Measurements from ENCODE around the gene LFNG. TPM values are rescaled to one million over a fixed set of nuclear protein-coding genes. Genes with fewer than 3 reads are reported as not detected.

LFNG gene
- total RNA-seq, 1 experiment from 2014 or later = 20.0 TPM

DNA sequence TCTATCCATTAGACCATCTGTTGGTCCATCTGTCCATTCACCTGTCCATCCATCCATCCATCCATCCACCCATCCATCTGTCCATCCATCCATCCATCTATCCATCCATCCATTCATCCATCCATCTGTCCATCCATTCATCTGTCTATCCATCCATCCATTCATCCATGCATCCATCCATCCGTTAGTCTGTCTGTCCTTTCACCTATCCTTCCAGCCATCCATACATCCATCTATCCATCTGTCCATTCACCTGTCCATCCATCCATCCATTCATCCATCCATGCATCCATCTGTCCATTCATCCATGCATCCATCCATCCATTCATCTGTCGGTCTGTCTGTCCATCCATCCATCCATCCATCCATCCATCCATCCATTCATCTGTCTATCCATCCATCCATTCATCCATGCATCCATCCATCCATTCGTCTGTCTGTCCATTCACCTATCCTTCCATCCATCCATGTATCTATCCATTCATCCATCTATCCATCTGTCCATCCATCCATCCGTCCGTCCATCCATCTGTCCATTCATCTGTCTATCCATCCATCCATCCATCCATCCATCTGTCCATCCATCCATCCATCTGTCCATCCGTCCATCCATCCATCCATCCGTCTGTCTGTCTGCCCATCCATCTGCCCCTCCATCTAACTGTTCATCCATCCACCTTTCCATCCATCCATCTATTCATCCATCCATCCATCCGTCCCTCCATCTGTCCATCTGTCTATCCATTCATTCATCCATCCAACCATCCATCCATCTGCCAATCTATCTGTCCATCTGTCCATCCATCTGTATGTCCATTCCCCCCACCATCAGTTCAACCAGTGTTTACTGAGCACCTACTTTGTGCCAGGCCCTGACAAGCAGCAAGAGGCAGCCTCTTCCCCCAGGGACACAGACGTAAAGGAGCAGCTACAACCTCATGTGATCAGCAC lies 4.8 kb upstream of the LFNG start:
- no peak overlapping the region for H3K4me3 ChIP-seq (ENCODE audit: insufficient read depth, low read depth, low read length)
- no peak for DNase-seq
- no peaks in the 10 kb centered on the region for H3K36me3 ChIP-seq (replicated peaks; ENCODE audit: control insufficient read depth, insufficient read depth, low read length)
- peaks cover 10% of the 10 kb centered on the region for H3K27me3 ChIP-seq (ENCODE audit: control insufficient read depth, insufficient read depth, low read length)

DNA sequence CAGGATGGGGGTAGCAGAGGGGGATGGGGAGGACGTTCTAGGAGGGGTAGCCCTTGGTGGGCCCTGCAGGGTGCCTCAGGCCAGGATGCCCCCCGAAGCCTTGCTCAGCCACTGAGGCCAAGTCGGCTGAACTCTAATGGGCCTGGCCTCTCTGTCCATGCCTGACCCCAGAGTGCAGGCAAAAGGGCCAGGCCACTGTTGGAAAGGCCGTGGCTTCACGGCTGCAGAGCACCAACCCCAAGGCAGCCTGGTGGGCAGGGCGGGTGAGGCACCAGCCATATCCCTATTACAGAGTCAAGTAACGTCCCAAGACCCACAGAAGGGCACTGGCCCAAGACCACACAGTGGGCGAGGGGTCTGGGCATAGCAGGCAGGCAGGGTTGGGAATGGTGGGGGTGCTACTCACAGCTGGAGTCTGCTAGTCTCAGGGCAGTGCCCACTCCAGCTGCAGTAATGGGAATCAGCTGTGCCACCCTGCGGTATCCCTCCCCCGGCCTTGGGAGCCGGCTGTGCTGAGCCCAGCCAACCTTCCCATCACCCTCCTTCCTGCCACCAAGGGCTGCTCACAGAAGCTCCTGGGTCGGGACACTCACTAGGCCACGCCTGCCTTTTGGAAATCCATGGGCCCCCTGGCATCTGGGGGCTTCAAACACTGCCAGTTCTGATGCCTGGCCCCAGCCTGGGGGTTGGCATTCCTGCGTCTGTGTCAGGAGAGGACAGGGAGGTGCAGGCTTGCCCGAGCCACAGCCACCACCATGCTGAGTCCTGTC lies 4.0 kb upstream of the LFNG start:
- Histone ChIP-seq H3K36me3 (replicated peaks; ENCODE audit: control insufficient read depth, insufficient read depth, low read length) (no peaks in the 10 kb centered on the region), H3K4me3 (ENCODE audit: insufficient read depth, low read depth, low read length) (no peak overlapping the region), H3K27me3 (ENCODE audit: control insufficient read depth, insufficient read depth, low read length) (peaks cover 16% of the 10 kb centered on the region)
- DNase-seq = no peak

DNA sequence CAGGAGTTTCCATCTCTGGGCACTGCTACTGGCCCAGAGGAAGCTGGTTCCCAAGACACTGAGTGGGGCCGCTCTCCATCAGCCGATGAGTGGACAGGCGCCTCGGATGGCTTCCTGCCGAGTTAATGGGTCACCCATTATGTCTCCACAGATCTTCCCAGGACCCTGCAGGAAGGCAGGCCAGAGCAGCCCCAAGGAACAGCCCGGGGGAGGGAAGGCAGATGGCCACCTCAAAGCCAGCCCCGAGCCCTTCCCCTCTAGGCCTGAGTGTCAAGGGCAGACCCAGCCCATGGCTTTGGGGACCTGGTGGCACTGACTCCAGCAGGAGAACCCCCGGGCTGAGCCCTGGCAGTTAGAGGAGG lies 3.4 kb upstream of the LFNG start:
- H3K4me3 ChIP-seq (ENCODE audit: insufficient read depth, low read depth, low read length) = no peak overlapping the region
- H3K27me3 ChIP-seq (ENCODE audit: control insufficient read depth, insufficient read depth, low read length) = peaks cover 20% of the 10 kb centered on the region
- H3K36me3 ChIP-seq (replicated peaks; ENCODE audit: control insufficient read depth, insufficient read depth, low read length) = no peaks in the 10 kb centered on the region
- DNase-seq = no peak

DNA sequence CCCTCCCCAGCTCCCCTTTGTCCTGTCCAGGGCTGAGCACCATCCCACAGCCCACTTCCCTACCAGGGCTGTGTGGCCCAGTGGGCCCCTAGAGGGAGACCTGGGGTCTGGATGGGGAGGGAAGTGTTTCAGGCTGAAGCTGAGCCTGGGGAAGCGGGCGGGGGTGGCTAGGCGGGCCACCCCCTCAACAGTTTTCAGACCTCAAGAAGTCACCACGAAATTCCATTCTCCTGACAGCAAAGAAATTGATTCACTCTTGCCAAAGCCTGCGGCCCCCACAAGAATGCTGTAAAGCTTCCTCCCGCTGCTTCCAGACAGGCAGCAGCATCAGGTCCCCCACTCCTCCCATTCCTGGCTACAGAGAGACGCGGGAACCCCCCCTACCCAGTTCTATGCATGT lies 2.5 kb upstream of the LFNG start:
- DNase-seq = peak; percentile 83
- H3K27me3 ChIP-seq (ENCODE audit: control insufficient read depth, insufficient read depth, low read length) = peaks cover 20% of the 10 kb centered on the region
- no peak overlapping the region for H3K4me3 ChIP-seq (ENCODE audit: insufficient read depth, low read depth, low read length)
- no peaks in the 10 kb centered on the region for H3K36me3 ChIP-seq (replicated peaks; ENCODE audit: control insufficient read depth, insufficient read depth, low read length)

DNA sequence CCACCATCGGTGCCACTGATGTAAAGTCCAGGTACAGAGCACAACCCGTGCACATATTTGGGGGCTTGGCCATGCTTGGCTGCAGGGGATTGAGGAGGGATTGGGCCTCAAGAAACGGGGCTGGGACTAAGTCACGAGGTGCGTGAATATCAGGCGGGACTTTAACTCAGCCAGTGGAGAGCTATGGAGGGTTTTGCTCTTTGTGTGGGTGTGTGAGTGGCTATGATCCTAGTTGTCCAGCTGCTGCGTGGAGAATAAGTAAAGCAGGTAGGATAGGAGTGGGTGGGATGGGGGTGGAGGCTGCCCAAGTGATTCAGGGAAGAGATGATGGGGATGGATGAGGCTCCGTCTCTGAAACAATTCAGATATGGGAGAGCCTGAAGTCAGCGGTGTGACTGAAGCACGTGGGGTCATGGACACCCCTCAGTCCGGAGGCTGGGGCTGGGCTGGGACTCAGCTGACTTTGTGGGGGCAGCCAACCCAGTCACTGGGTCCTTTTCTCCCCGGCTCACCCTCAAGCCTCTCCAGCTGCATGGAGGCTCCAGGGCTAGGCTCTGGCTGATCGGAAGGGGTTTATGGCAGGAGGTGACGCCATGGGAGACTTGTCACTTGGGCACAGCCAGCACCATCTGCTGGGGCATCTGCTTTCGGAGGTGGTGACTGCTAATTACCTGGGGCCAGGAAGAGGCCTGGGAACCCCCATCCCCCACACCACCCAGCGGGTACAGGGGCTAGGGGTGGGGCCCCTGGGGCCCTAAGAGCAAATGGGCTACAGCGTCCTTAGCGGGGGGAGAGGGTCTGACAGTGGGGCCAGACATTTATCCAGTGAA lies 1.7 kb upstream of the LFNG start:
- peaks cover 20% of the 10 kb centered on the region for H3K27me3 ChIP-seq (ENCODE audit: control insufficient read depth, insufficient read depth, low read length)
- H3K4me3 ChIP-seq (ENCODE audit: insufficient read depth, low read depth, low read length) = no peak overlapping the region
- no peaks in the 10 kb centered on the region for H3K36me3 ChIP-seq (replicated peaks; ENCODE audit: control insufficient read depth, insufficient read depth, low read length)
- peak; percentile 74 for DNase-seq

DNA sequence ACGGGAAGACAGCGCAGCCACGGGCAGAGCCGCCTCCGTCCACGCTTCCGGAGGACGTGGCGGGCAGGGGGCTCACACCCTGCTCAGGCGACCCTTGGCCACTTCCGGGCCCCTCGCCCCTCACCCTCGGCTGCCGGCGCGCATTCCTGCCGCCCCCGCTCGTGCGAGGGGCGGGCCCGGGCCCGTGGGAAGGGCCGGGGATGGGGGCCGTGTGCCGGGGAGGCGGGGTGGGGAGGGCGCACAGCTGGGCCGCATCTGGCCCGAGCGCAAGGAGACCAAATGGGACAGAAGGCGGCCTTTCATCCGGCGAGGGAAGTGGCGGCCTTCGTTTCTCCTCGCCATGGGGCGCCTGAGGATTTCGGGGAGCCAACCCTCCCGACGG lies 846 bp upstream of the LFNG start:
- DNase-seq = peak; percentile 86
- peak overlapping the region; percentile 63 for H3K4me3 ChIP-seq (ENCODE audit: insufficient read depth, low read depth, low read length)
- H3K36me3 ChIP-seq (replicated peaks; ENCODE audit: control insufficient read depth, insufficient read depth, low read length) = no peaks in the 10 kb centered on the region
- H3K27me3 ChIP-seq (ENCODE audit: control insufficient read depth, insufficient read depth, low read length) = peaks cover 20% of the 10 kb centered on the region

DNA sequence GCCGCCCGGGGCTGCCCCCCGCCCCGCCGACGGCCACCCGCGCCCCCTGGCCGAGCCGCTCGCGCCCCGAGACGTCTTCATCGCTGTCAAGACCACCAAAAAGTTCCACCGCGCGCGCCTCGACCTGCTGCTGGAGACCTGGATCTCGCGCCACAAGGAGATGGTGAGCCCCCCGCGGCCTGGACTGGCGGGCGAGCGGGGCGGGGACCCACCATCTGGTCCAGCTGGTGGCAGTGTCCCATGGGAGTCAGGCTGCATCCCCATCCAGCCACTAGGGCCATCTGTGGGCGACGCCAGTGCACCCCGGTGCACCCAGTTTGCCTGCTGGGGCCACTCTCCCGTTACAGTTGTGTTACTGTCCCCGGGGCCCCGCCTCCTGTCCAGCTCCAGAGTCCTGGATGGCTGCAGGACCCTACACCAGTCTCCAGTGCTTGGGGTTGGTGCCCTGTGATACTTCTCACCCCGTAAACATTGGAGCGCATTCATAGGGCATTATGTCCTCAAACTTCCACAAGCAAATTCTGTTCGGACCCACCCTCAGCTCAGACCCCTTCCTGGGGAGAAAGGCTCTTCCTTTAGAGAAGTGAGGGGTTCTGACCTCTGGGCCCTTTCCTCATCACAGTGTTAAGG lies 672 bp downstream of the LFNG start:
- peak; percentile 82 for DNase-seq
- peak overlapping the region; percentile 51 for H3K4me3 ChIP-seq (ENCODE audit: insufficient read depth, low read depth, low read length)
- H3K36me3 ChIP-seq (replicated peaks; ENCODE audit: control insufficient read depth, insufficient read depth, low read length) = no peaks in the 10 kb centered on the region
- H3K27me3 ChIP-seq (ENCODE audit: control insufficient read depth, insufficient read depth, low read length) = peaks cover 20% of the 10 kb centered on the region

DNA sequence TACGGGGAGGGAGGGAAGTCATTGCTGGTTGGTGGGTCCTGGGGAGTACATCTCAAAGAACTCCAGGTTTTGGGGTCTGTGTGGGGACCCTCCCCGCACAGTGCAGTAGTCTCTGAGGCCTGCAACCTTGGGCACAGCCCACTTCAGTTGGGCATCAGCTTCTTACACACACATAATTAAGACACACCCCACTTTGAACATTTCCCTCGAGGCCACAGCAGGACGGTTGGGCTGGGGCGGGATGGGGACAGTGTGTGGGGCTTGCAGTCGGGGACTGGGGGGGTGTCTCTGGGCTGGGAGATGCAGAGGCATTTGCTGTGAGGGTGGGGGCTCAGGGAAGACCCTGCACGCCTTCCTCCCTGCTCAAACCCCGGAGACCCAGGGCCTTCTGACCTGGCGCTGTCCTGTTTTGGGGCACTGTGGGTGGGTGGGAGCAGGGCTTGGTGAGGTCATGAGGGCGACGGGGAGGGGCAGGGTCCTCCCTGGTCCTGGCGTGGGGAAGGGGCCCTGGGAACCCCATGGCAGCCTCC lies 1.3 kb downstream of the LFNG start:
- peaks cover 20% of the 10 kb centered on the region for H3K27me3 ChIP-seq (ENCODE audit: control insufficient read depth, insufficient read depth, low read length)
- DNase-seq = peak; percentile 82
- no peaks in the 10 kb centered on the region for H3K36me3 ChIP-seq (replicated peaks; ENCODE audit: control insufficient read depth, insufficient read depth, low read length)
- peak overlapping the region; percentile 51 for H3K4me3 ChIP-seq (ENCODE audit: insufficient read depth, low read depth, low read length)

DNA sequence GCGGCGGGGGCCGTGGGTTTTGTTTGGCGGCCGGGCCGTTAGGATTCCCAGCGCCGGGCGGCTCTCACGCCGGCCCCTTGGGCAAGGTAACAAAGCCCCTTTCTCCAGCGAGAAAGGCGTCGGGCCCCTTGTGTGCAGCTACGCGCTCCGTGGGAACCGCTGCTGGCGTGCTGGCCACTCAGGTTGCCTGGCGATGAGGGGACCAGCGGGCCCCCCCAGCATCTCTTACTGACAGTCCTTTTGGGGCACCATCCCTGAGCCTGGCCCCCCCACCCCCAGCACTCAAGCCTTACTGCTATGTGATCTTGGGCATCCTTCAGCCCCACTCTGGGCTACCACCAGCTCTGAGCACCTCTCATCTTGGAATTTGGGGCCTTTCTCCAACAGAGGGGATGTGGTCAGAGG lies 1.8 kb downstream of the LFNG start:
- no peak for DNase-seq
- H3K36me3 ChIP-seq (replicated peaks; ENCODE audit: control insufficient read depth, insufficient read depth, low read length) = no peaks in the 10 kb centered on the region; the same call in 1 of the 2 replicates
- H3K4me3 ChIP-seq (ENCODE audit: insufficient read depth, low read depth, low read length) = peak overlapping the region; percentile 51; the same call in 1 of the 2 replicates
- H3K27me3 ChIP-seq (ENCODE audit: control insufficient read depth, insufficient read depth, low read length) = peaks cover 20% of the 10 kb centered on the region

DNA sequence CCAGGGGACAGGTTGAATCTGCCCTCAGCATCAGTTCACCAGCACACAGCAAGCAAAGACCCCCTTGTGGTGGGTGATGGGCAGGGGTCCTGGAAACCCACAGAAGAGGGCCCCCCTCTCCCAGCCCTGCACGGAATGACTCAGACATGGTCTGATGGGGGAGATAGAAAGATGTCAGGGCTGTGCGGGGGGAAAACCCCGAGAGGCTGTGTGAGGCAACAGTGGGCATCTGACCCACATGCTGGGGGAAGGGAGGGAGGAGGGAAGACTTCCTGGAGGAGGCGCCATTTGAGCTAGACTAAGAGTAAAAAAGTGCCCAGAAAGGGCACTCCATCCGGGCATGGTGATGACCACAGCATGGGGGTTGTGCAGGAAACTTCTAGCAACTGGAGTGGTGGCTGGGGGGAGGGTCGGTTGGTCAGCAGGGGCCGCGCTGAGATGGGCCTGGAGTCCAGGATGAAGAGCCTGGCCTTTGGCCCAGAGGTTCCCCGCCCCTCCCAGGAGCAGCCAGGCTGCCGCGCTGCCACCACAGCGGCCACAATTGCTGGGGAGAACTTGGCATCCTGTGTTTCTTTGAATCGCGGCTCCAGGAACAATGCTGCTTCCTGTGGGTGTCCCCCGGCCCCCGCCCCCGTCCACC lies 2.5 kb downstream of the LFNG start:
- DNase-seq = peak; percentile 75
- no peak overlapping the region for H3K4me3 ChIP-seq (ENCODE audit: insufficient read depth, low read depth, low read length)
- peaks cover 20% of the 10 kb centered on the region for H3K27me3 ChIP-seq (ENCODE audit: control insufficient read depth, insufficient read depth, low read length)
- no peaks in the 10 kb centered on the region; the same call in none of the 2 replicates for H3K36me3 ChIP-seq (replicated peaks; ENCODE audit: control insufficient read depth, insufficient read depth, low read length)

DNA sequence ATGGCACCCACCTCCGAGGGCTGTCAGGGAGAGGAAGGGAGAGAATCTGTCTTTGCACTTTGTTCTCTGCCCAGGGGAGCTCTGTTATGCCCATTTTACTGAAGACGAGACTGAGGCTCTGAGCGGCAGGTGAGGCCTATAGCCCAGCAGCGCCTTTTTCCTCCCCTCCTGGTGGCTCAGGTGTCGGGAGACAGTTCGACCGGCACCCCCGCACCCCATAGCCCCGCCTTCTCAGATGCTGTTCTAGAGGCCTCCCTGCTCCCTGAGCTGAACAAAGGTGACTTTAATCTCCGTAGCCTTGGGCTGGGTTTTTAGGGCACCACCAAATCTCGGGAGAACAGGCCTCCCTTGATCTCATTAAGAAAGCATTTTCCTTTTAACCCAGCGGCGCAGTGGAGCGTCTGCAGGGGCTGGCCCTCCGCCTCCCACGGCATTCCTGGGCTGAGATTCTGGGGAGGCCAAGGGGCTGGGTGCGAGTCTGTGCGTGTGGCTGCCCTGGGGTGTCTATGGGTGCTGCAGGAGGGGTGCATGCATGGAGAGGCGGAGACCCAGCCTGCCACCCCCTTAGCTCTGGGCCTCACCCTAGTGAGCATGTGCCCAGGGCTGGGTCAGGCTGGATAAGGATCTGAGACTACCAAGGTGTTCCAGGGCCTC lies 3.3 kb downstream of the LFNG start:
- DNase-seq = peak; percentile 84
- no peaks in the 10 kb centered on the region; the same call in none of the 2 replicates for H3K36me3 ChIP-seq (replicated peaks; ENCODE audit: control insufficient read depth, insufficient read depth, low read length)

DNA sequence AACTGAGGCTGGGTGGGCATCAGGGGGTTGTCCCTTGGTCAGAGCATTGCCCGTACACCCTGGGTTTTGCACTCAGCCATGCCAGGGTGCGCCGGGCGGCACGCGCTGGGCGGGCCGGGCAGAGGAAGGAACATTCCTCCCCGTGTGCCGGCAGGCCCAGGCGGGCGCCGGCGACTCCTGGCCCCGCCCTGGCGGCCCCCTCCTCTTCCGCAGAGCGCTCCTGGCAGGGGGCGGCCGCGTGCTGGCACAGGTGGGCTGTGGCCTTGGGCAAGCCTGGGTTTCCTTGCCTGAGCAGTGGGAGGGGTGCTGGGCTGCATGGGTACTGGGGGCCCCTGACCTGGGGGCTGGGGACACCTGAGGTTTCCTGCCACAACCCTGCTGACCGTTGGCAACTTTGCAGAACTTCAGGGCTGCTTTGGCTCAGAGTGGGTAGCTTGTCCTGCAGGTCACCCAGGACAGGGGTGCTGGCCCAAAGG lies 3.9 kb downstream of the LFNG start:
- peaks cover 16% of the 10 kb centered on the region for H3K27me3 ChIP-seq (ENCODE audit: control insufficient read depth, insufficient read depth, low read length)
- no peaks in the 10 kb centered on the region; the same call in none of the 2 replicates for H3K36me3 ChIP-seq (replicated peaks; ENCODE audit: control insufficient read depth, insufficient read depth, low read length)
- H3K4me3 ChIP-seq (ENCODE audit: insufficient read depth, low read depth, low read length) = no peak overlapping the region
- DNase-seq = peak; percentile 95

More for the DNA sequence above, 3.3 kb downstream of the LFNG start:
- H3K4me3 ChIP-seq (ENCODE audit: insufficient read depth, low read depth, low read length) = no peak overlapping the region
- H3K27me3 ChIP-seq (ENCODE audit: control insufficient read depth, insufficient read depth, low read length) = peaks cover 20% of the 10 kb centered on the region
